Trophoblast cell (in vitro differentiated cells and primary cell): Measurements from ENCODE around the gene MARCHF2.

Source experiments
- DNase-seq, 2 donors: peaks; one replicate each; pipeline ENCODE4 v3.0.0-alpha.2; 2016
- H2AFZ ChIP-seq: 2 replicates; pipeline ENCODE4 v1.6.1; 2013; ENCODE audit warnings: low read length, moderate library complexity, mild to moderate bottlenecking; ENCODE audit not compliant: insufficient read depth, poor library complexity
- H2AK5ac ChIP-seq: 2 replicates; pipeline ENCODE4 v1.6.1; 2013; ENCODE audit warnings: mild to moderate bottlenecking, low read length
- H2BK120ac ChIP-seq: 2 replicates; pipeline ENCODE4 v1.6.1; 2013; ENCODE audit warnings: low read length, mild to moderate bottlenecking, moderate library complexity; ENCODE audit not compliant: insufficient read depth, poor library complexity
- H2BK12ac ChIP-seq: 2 replicates; pipeline ENCODE4 v1.6.1; 2013; ENCODE audit warnings: mild to moderate bottlenecking, low read length, moderate library complexity
- H2BK5ac ChIP-seq: 2 replicates; pipeline ENCODE4 v1.6.1; 2013; ENCODE audit warnings: low read length, low read depth, moderate library complexity, mild to moderate bottlenecking; ENCODE audit not compliant: poor library complexity
- H3K14ac ChIP-seq: 2 replicates; pipeline ENCODE4 v1.6.1; 2013; ENCODE audit warnings: mild to moderate bottlenecking, low read length
- H3K18ac ChIP-seq: 2 replicates; pipeline ENCODE4 v1.6.1; 2013; ENCODE audit warnings: mild to moderate bottlenecking, low read length
- H3K23ac ChIP-seq: 2 replicates; pipeline ENCODE4 v1.6.1; 2013; ENCODE audit warnings: low read length
- H3K27ac ChIP-seq: 2 replicates; pipeline ENCODE4 v1.5.1; 2013; ENCODE audit warnings: low read depth, mild to moderate bottlenecking, inconsistent platforms, low read length, moderate library complexity
- H3K27me3 ChIP-seq: 2 replicates; pipeline ENCODE4 v1.6.1; 2013; ENCODE audit warnings: inconsistent platforms, mild to moderate bottlenecking, low read length, moderate library complexity; ENCODE audit not compliant: insufficient read depth
- H3K36me3 ChIP-seq, 2 experiments: 1 replicate in 1 of 2; 2 replicates in 1 of 2; pipeline ENCODE4 v1.6.1; 2013; ENCODE audit warnings: low read length in 2 of 2, mild to moderate bottlenecking in 2 of 2, moderate library complexity in 1 of 2; ENCODE audit not compliant: insufficient read depth in 2 of 2, control insufficient read depth in 1 of 2
- H3K4ac ChIP-seq: 2 replicates; pipeline ENCODE4 v1.6.1; 2013; ENCODE audit warnings: low read depth, mild to moderate bottlenecking, low read length, moderate library complexity
- H3K4me1 ChIP-seq, 2 experiments: 1 replicate in 1 of 2; 2 replicates in 1 of 2; pipeline ENCODE4 v1.6.1; 2013; ENCODE audit warnings: low read length in 2 of 2, mild to moderate bottlenecking in 2 of 2, moderate library complexity in 1 of 2; ENCODE audit not compliant: insufficient read depth in 2 of 2, control insufficient read depth in 1 of 2
- H3K4me2 ChIP-seq: 2 replicates; pipeline ENCODE4 v1.6.1; 2013; ENCODE audit warnings: inconsistent platforms, mild to moderate bottlenecking, low read length, moderate library complexity
- H3K4me3 ChIP-seq: 2 replicates; pipeline ENCODE4 v1.5.1; 2013; ENCODE audit warnings: mild to moderate bottlenecking, low read depth, low read length, inconsistent platforms
- H3K79me1 ChIP-seq: one replicate; pipeline ENCODE4 v1.6.1; 2013; ENCODE audit warnings: low read length
- H3K79me2 ChIP-seq: 2 replicates; pipeline ENCODE4 v1.6.1; 2013; ENCODE audit warnings: low read length, mild to moderate bottlenecking; ENCODE audit not compliant: control insufficient read depth, insufficient read depth, poor library complexity
- H3K9ac ChIP-seq: 2 replicates; pipeline ENCODE4 v1.6.1; 2013; ENCODE audit warnings: mild to moderate bottlenecking, low read length
- H3K9me3 ChIP-seq: 2 replicates; pipeline ENCODE4 v1.6.1; 2013; ENCODE audit warnings: low read depth, mild to moderate bottlenecking, control low read depth, inconsistent platforms, low read length; ENCODE audit not compliant: insufficient read depth
- H4K12ac ChIP-seq: 2 replicates; pipeline ENCODE4 v1.6.1; 2013; ENCODE audit warnings: low read depth, mild to moderate bottlenecking, low read length, moderate library complexity
- H4K8ac ChIP-seq: 2 replicates; pipeline ENCODE4 v1.6.1; 2013; ENCODE audit warnings: low read depth, mild to moderate bottlenecking, low read length, moderate library complexity
- H4K91ac ChIP-seq: one replicate; pipeline ENCODE4 v1.6.1; 2013; ENCODE audit warnings: low read depth, mild to moderate bottlenecking, low read length, moderate library complexity
- WGBS: extraction: QIAGEN DNeasy Blood & Tissue Kit; methylation state at CpG from one replicate; pipeline ENCODE4 v1.1.7; 2013; ENCODE audit warnings: missing lambda C conversion rate; ENCODE audit not compliant: insufficient read length, insufficient coverage; ENCODE audit errors: extremely low coverage; 5-methylcytosine and 5-hydroxymethylcytosine counted together

MARCHF2 gene

DNA sequence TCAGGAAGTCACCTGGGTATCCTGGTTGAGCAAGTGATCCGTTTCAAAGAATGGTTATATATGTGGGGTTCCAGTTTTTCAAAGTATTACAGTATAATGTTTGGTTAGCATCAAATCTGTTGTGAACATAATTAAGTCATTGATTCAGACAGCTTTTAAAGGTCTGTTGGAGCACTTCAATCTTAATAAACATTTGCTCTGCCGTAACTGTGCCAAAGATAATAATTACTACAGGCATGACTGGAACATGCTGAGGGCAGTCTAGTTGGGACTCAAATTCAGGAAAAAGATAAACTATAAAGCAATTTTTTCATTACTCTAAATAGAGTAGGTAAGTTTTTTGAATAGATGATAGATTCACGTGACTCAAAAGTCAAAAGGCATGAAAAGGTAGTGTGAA is 55.0 kb downstream of the MARCHF2 start:
- Histone ChIP-seq H2AK5ac (no peak overlapping the region), H3K18ac (no peak overlapping the region), H3K27me3 (no peaks in the 10 kb centered on the region), H3K4me1 (peaks cover 2 to 3% of the 10 kb centered on the region in 2 experiments), H3K9me3 (no peaks in the 10 kb centered on the region), H2BK12ac (no peak overlapping the region), H3K27ac (no peak overlapping the region), H3K14ac (no peak overlapping the region), H2BK5ac (no peak overlapping the region), H2AFZ (no peak overlapping the region), H3K9ac (no peak overlapping the region), H3K79me2 (peaks cover 1% of the 10 kb centered on the region), H3K36me3 (peaks cover 61 to 78% of the 10 kb centered on the region in 2 experiments), H3K4me2 (no peak overlapping the region), H2BK120ac (no peak overlapping the region), H4K91ac (no peak overlapping the region), H3K23ac (no peak overlapping the region), H4K8ac (no peak overlapping the region), H4K12ac (no peak overlapping the region), H3K4me3 (no peak overlapping the region), H3K4ac (no peak overlapping the region), H3K79me1 (no peaks in the 10 kb centered on the region)
- no CpG with 5 or more reads among the region's 3 CpGs for WGBS
- no peak for DNase-seq

DNA sequence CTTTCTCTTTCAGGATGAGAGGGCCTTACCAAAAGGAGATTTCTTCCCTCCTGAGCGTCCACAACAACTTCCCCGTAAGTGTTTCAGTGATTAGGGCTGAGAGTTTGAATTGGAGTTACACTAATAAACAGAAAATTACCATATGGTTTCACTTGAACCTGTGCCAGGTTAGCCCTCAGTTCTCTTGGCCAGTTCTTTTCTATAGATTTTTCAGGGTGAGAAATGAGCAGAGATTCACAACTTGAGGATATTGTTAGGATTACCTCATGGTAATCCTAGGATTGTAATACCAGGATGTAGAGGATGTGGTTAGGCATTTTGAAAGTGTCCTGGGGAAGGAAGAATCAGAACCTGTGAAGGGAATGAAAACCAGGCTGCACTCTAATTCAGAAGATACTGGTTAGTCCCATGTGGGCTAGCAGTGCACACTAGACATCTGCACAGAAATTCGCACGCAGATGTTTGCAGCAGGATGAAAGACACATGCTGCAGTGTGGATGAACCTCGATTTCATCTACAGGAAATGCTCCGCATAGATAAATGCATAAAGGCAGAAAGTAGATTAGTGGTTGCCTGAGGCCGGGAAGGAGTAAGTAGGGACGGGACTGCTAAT is 55.8 kb downstream of the MARCHF2 start:
- Histone ChIP-seq H3K14ac (no peak overlapping the region), H3K27ac (no peak overlapping the region), H2AFZ (no peak overlapping the region), H3K9me3 (no peaks in the 10 kb centered on the region), H3K27me3 (no peaks in the 10 kb centered on the region), H3K4ac (no peak overlapping the region), H4K91ac (no peak overlapping the region), H4K8ac (no peak overlapping the region), H3K4me1 (no peaks in the 10 kb centered on the region), H2BK5ac (no peak overlapping the region), H3K18ac (no peak overlapping the region), H3K23ac (no peak overlapping the region), H2BK12ac (no peak overlapping the region), H3K79me1 (no peaks in the 10 kb centered on the region), H3K9ac (no peak overlapping the region), H3K4me2 (no peak overlapping the region), H3K79me2 (peaks cover 1% of the 10 kb centered on the region), H2AK5ac (no peak overlapping the region), H3K4me3 (no peak overlapping the region), H2BK120ac (no peak overlapping the region), H3K36me3 (peaks cover 61 to 77% of the 10 kb centered on the region in 2 experiments), H4K12ac (no peak overlapping the region)
- no peak for DNase-seq
- WGBS, result no CpG with 5 or more reads among the region's 8 CpGs

DNA sequence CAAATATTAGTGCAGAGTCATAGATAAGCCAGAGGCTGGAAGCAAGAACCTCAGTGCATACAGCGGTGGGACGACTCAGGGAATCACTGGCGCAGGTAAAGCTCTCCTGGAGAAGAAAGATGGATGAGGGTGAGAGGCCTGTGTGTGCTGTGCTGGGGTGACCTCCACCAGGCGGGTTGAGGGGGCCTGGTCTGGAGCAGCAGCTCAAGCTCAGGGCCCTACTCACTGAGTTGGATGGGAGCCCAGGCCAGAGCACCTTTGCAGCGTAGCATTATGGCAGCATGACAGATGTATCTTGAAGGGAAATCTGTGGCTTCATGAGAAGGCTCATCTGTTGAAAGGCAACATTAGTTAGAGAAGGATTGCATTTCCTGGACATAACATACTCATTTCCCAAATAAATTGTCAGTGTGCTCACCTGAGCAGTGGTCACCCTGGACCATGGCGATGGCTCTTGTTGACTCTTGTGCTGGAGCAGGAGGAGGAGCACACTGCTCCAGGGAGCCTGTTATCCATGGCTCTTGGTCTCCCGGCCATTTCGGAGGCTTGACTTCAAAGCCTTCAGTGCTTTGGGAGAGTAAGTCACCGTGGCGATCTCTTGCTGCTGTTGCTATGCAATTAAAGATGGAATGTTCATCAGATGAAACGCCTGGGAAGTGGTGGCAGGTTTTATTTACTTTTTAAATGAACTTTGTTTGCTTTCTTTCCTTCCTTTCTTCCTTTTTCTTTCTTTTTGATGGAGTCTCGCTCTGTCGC is 56.7 kb downstream of the MARCHF2 start:
- DNase-seq, result no peak
- Histone ChIP-seq H3K23ac (no peak overlapping the region), H3K9ac (no peak overlapping the region), H4K8ac (no peak overlapping the region), H3K4me3 (no peak overlapping the region), H3K4ac (peak overlapping the region; percentile 15), H4K91ac (no peak overlapping the region), H2BK12ac (no peak overlapping the region), H2AFZ (no peak overlapping the region), H2BK120ac (no peak overlapping the region), H3K79me2 (peaks cover 1% of the 10 kb centered on the region), H2AK5ac (no peak overlapping the region), H3K27ac (no peak overlapping the region), H3K27me3 (no peaks in the 10 kb centered on the region), H3K14ac (no peak overlapping the region), H4K12ac (no peak overlapping the region), H3K36me3 (peaks cover 55 to 77% of the 10 kb centered on the region in 2 experiments), H3K18ac (peak overlapping the region; percentile 6), H3K4me1 (no peaks in the 10 kb centered on the region), H2BK5ac (no peak overlapping the region), H3K9me3 (no peaks in the 10 kb centered on the region), H3K4me2 (no peak overlapping the region), H3K79me1 (no peaks in the 10 kb centered on the region)
- WGBS, result no CpG with 5 or more reads among the region's 13 CpGs

DNA sequence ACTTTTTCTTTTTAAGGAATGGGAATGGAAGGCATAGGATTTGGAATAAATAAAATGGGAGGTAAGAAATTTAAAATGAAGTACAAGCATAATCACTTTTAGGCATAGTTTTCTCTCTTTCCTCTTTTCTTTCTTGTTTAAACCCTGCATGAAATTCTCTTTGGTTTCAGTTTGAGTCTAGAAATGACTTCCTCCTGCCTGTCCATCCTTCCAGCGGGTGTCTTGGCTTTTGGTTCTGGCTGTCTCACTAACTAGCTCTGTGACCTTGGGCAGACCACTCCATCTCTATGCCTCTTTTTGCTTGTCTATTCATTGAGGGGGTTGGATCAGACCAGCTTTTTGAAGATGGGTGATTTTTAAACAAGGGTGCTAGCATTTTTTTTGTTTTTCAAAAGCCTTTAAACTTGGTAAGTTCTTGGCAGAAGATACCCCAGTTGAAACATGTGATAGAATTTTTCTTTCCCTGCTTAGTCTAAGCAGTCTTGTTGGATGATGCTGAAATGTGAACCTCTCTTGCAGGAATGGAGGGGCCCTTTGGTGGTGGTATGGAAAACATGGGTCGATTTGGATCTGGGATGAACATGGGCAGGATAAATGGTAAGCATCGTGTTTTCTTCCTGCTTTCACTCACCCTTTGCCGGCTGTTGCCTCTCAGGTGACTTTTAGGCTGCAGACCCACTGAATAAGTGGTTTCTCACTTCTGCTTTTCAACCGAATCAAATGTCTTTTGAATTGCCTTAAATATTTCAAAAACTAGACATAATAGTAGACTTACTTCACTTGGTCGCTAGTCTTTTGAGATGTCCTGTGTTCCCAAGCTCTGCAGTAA is 60.8 kb downstream of the MARCHF2 start:
- H3K27ac ChIP-seq, result no peak overlapping the region
- no peak overlapping the region for H2BK120ac ChIP-seq
- H3K4me3 ChIP-seq, result no peak overlapping the region
- H2BK12ac ChIP-seq, result no peak overlapping the region
- no peak overlapping the region for H2AFZ ChIP-seq
- no peak overlapping the region for H3K14ac ChIP-seq
- peaks cover 4% of the 10 kb centered on the region for H3K79me2 ChIP-seq
- no peak for DNase-seq
- H3K4ac ChIP-seq, result no peak overlapping the region
- no peak overlapping the region for H3K23ac ChIP-seq
- H3K4me2 ChIP-seq, result no peak overlapping the region
- no peak overlapping the region for H2BK5ac ChIP-seq
- no peaks in the 10 kb centered on the region for H3K9me3 ChIP-seq
- H4K91ac ChIP-seq, result no peak overlapping the region
- H4K12ac ChIP-seq, result no peak overlapping the region
- H3K27me3 ChIP-seq, result no peaks in the 10 kb centered on the region
- peaks cover 68 to 83% of the 10 kb centered on the region in 2 experiments for H3K36me3 ChIP-seq
- H3K4me1 ChIP-seq, result no peaks in the 10 kb centered on the region
- H3K9ac ChIP-seq, result no peak overlapping the region
- no peak overlapping the region for H3K18ac ChIP-seq
- H2AK5ac ChIP-seq, result no peak overlapping the region
- no CpG with 5 or more reads among the region's 6 CpGs for WGBS
- H3K79me1 ChIP-seq, result no peaks in the 10 kb centered on the region
- no peak overlapping the region for H4K8ac ChIP-seq
